SK-N-SH (cell line): ENCODE measurements around the gene PRKG1. TPM values are rescaled to one million over a fixed set of nuclear protein-coding genes. Genes with fewer than 3 reads are reported as not detected.

Experiments used
- CTCF ChIA-PET: fragments of 300-600, 350-600 bp; formaldehyde crosslinking; extraction: SDS; loops from one replicate; lab custom pipeline; 2021; lab: Yijun Ruan, JAX
- POLR2A ChIA-PET: fragments of 350-600 bp; sonication (Branson Sonifier 250); formaldehyde crosslinking; extraction: SDS; loops from one replicate; lab custom pipeline; 2020; ENCODE audit warnings: antibody characterized with exemption, inconsistent platforms; lab: Yijun Ruan, JAX
- DNase-seq: peaks from one replicate; pipeline ENCODE4 v3.0.0; 2012
- H2AFZ ChIP-seq: fragments of 200-600 bp; sonication (generic); 2 replicates; pipeline ENCODE4 v1.8.1; 2016; ENCODE audit warnings: antibody characterized with exemption, mild to moderate bottlenecking, low read depth
- H3F3A ChIP-seq: fragments of 200-600 bp; sonication (generic); replicated peaks from 2 replicates; pipeline ENCODE3; 2016; ENCODE audit warnings: antibody characterized with exemption, mild to moderate bottlenecking; ENCODE audit not compliant: insufficient read depth
- H3K27ac ChIP-seq, 2 experiments: fragments of 200-500 bp in 1 of 2; fragments of 200-600 bp in 1 of 2; sonication (Bioruptor generic) in 1 of 2; sonication (generic), shearing (Covaris generic) in 1 of 2; 2 replicates each; pipeline versions ENCODE4 v1.5.1 to v1.6.1; 2014 to 2016; ENCODE audit warnings: low read depth in 2 of 2, inconsistent platforms in 1 of 2, low read length in 1 of 2, mild to moderate bottlenecking in 1 of 2, mixed read lengths in 1 of 2
- H3K27me3 ChIP-seq: fragments of 200-600 bp; sonication (generic), shearing (Covaris generic); 2 replicates; pipeline ENCODE4 v1.6.1; 2016; ENCODE audit warnings: mixed run types; ENCODE audit not compliant: insufficient read depth
- H3K36me3 ChIP-seq, 2 experiments: fragments of 200-500 bp in 1 of 2; fragments of 200-600 bp in 1 of 2; sonication (Bioruptor generic) in 1 of 2; sonication (generic) in 1 of 2; replicated peaks in 1 of 2; 2 replicates each; pipeline versions ENCODE3 to v1.5.1; 2014 to 2016; ENCODE audit warnings: low read length in 1 of 2, mild to moderate bottlenecking in 1 of 2; ENCODE audit not compliant: insufficient read depth in 2 of 2, control insufficient read depth in 1 of 2
- H3K4me1 ChIP-seq, 2 experiments: fragments of 200-500 bp in 1 of 2; fragments of 200-600 bp in 1 of 2; sonication (Bioruptor generic) in 1 of 2; sonication (generic), shearing (Covaris generic) in 1 of 2; 2 replicates each; pipeline versions ENCODE4 v1.5.1 to v1.6.1; 2014 to 2016; ENCODE audit warnings: low read depth in 1 of 2, low read length in 1 of 2, mixed run types in 1 of 2; ENCODE audit not compliant: insufficient read depth in 2 of 2, control insufficient read depth in 1 of 2
- H3K4me2 ChIP-seq: fragments of 200-600 bp; sonication (generic), shearing (Covaris generic); 2 replicates; pipeline ENCODE4 v1.6.1; 2017; ENCODE audit warnings: mixed run types
- H3K4me3 ChIP-seq, 2 experiments: fragments of 200-500 bp in 1 of 2; fragments of 200-600 bp in 1 of 2; sonication (Bioruptor generic) in 1 of 2; sonication (generic), shearing (Covaris generic) in 1 of 2; 2 replicates each; pipeline versions ENCODE4 v1.5.1 to v1.8.1; 2014 to 2016; ENCODE audit warnings: low read depth in 2 of 2, inconsistent platforms in 1 of 2, low read length in 1 of 2, mild to moderate bottlenecking in 1 of 2, mixed read lengths in 1 of 2, moderate library complexity in 1 of 2
- H3K79me2 ChIP-seq: fragments of 200-600 bp; sonication (generic); 2 replicates; pipeline ENCODE4 v1.8.1; 2017; ENCODE audit warnings: mild to moderate bottlenecking; ENCODE audit not compliant: insufficient read depth
- H3K9ac ChIP-seq: fragments of 200-600 bp; sonication (generic); 2 replicates; pipeline ENCODE4 v1.6.1; 2017; ENCODE audit warnings: mixed run types
- H3K9me2 ChIP-seq: fragments of 200-600 bp; sonication (generic); 2 replicates; pipeline ENCODE4 v1.6.1; 2017; ENCODE audit warnings: mixed run types
- H3K9me3 ChIP-seq: fragments of 200-600 bp; sonication (generic); 2 replicates; pipeline ENCODE4 v1.6.1; 2017; ENCODE audit warnings: mixed run types, mild to moderate bottlenecking, moderate library complexity
- H4K20me1 ChIP-seq: fragments of 200-600 bp; sonication (generic); 2 replicates; pipeline ENCODE4 v1.6.1; 2017; ENCODE audit warnings: mild to moderate bottlenecking, mixed run types; ENCODE audit not compliant: insufficient read depth
- ELF1 ChIP-seq: IDR thresholded peaks from 2 replicates; pipeline ENCODE4 v1.4.0; 2012
- EP300 ChIP-seq, 2 experiments: IDR thresholded peaks; 2 replicates each; pipeline versions ENCODE4 v1.4.0 to v1.6.1; 2012; ENCODE audit warnings: borderline replicate concordance in 1 of 2, low read depth in 1 of 2, low read length in 1 of 2
- FOSL2 ChIP-seq: IDR thresholded peaks from 2 replicates; pipeline ENCODE4 v1.4.0; 2012; ENCODE audit warnings: low read depth, mild to moderate bottlenecking, moderate library complexity, borderline replicate concordance
- FOXM1 ChIP-seq: IDR thresholded peaks from 2 replicates; pipeline ENCODE4 v1.4.0; 2012; ENCODE audit warnings: low read depth, mild to moderate bottlenecking
- GATA2 ChIP-seq: sonication (generic); formaldehyde crosslinking; IDR thresholded peaks from 2 replicates; pipeline ENCODE4 v1.5.0; 2020; ENCODE audit warnings: mild to moderate bottlenecking, missing genetic modification reagents
- MXI1 ChIP-seq: IDR thresholded peaks from 2 replicates; pipeline ENCODE4 v1.6.1; 2012; ENCODE audit warnings: mild to moderate bottlenecking, low read depth, low read length, improper control_type of control experiment
- NFIC ChIP-seq: IDR thresholded peaks from 2 replicates; pipeline ENCODE4 v1.4.0; 2012; ENCODE audit warnings: borderline replicate concordance
- RCOR1 ChIP-seq: fragments of 150-350 bp; IDR thresholded peaks from 2 replicates; pipeline ENCODE4 v1.6.1; 2017; ENCODE audit warnings: antibody characterized with exemption, low read length
- REST ChIP-seq: IDR thresholded peaks from 2 replicates; pipeline ENCODE4 v1.6.1; 2012; ENCODE audit warnings: mild to moderate bottlenecking, low read depth, low read length, moderate library complexity
- SMC3 ChIP-seq: IDR thresholded peaks from 2 replicates; pipeline ENCODE4 v1.6.1; 2012; ENCODE audit warnings: low read depth, low read length, improper control_type of control experiment
- TCF12 ChIP-seq: IDR thresholded peaks from 2 replicates; pipeline ENCODE4 v1.4.0; 2012
- WGBS: methylation state at CpG from one replicate; pipeline ENCODE4 v1.1.6; 2017; ENCODE audit warnings: low lambda C conversion rate; 5-methylcytosine and 5-hydroxymethylcytosine counted together
- polyA plus RNA-seq, 3 experiments: library from polyadenylated mRNA; depleted of rRNA; stranded (reverse); fragments of >200 nt; gene quantifications; 2 replicates each; pipeline ENCODE4 v1.2.3, GENCODE V29; 2012

PRKG1 gene
- polyA plus RNA-seq, 1 of the 3 experiments (the other 2 are of a cell fraction) = 4.1 TPM

GRCh38 chr10:51244748-51245490 lies 170.6 kb downstream of the PRKG1 start (continued):
- TF ChIP-seq FOXM1 = no peak
- no peak for TF ChIP-seq ELF1
- no peak for TF ChIP-seq SMC3
- TF ChIP-seq, all 33 proteins: peak for 2

DNA sequence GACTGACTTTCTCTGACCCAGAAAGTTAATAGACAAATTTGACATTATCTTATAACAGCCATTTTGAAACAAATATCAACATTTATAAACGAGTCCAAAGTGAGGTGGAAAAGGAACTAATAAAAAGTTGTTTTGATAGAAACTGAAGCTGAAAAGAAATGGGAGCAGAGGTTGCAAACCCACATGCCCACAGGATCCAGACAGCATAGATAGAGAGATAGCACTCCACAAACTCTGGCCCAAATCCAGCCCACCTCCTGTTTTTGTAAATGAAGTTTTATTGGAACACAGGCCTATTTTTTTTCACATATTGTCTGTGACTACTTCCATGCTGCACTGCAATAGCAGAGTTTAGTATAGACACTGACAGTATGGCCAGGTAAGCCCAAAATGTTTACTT lies 171.9 kb downstream of the PRKG1 start:
- WGBS = 0% methylated on average over 1 of the region's 1 CpG
- H3K36me3 ChIP-seq = no peaks in the 10 kb centered on the region
- CTCF ChIA-PET = interaction anchor here (1.0 kb wide), 1 partner anchor 38 kb away, joined by 3 read pairs; no protein-coding TSS in a partner anchor
- no peaks in the 10 kb centered on the region for H3K9me3 ChIP-seq
- H3K27ac ChIP-seq = peak overlapping the region in 1 of 2 experiments; percentile 78; a peak in 2 of 4 replicates
- no peaks in the 10 kb centered on the region for H4K20me1 ChIP-seq
- no peak overlapping the region for H3K4me3 ChIP-seq
- no peak overlapping the region for H3K9ac ChIP-seq
- no peaks in the 10 kb centered on the region for H3K79me2 ChIP-seq
- no peaks in the 10 kb centered on the region for H3K27me3 ChIP-seq
- H3K4me2 ChIP-seq = no peak overlapping the region
- H3K9me2 ChIP-seq = no peaks in the 10 kb centered on the region
- POLR2A ChIA-PET = no interaction called here
- H2AFZ ChIP-seq = no peak overlapping the region
- peaks cover 0 to 31% of the 10 kb centered on the region in 2 experiments; a peak in 2 of 4 replicates for H3K4me1 ChIP-seq
- no peak for TF ChIP-seq SMC3
- TF ChIP-seq ELF1 = no peak
- 0 out of 2 replicates have a peak, but pooled peaks have one; percentile 28 for TF ChIP-seq MXI1
- no peak for TF ChIP-seq REST
- TF ChIP-seq RCOR1 = peak; percentile 55; the same call in 1 of the 2 replicates
- peak; percentile 58; the same call in 1 of the 2 replicates for TF ChIP-seq NFIC
- TF ChIP-seq GATA2 = peak; percentile 83
- no peak for TF ChIP-seq FOSL2
- TF ChIP-seq EP300 (IDR thresholded peaks at IDR 0.05; ENCODE audit: borderline replicate concordance in 1 of 2, low read depth in 1 of 2, low read length in 1 of 2) = peak in 1 of 2 experiments; percentile 65; a peak in 1 of 4 replicates
- TF ChIP-seq TCF12 = peak; percentile 37; the same call in 1 of the 2 replicates
- no peaks in the 10 kb centered on the region for H3F3A ChIP-seq
- peak; percentile 12 for DNase-seq
